Pancreas (tissue), 10 donors: ENCODE measurements around the gene ITPR3. TPM values are rescaled to one million over a fixed set of nuclear protein-coding genes. Genes with fewer than 3 reads are reported as not detected.

ENCODE experiments used
- ATAC-seq, 4 donors: fragments of 200-7000 bp; cut with Tn5 transposase; one replicate each; pipeline versions ENCODE4 v1.8.0 to v1.9.1; 2020; ENCODE audit warnings: mild to moderate bottlenecking in 4 of 4, moderate library complexity in 4 of 4
- DNase-seq, 6 donors: peaks; one replicate each; pipeline ENCODE4 v3.0.0-alpha.2; 2020
- FAIRE-seq: peaks from 2 replicates; lab custom pipeline; 2012; peaks lifted over from hg19 to GRCh38; lab: Jason Lieb, UNC
- H3K27ac ChIP-seq, 4 donors: fragments of 200-600 bp; sonication (generic); 1 replicate in 3 of 4; 2 replicates in 1 of 4; pipeline versions ENCODE4 v1.5.0 to v1.8.0; 2020
- H3K27me3 ChIP-seq, 4 donors: fragments of 200-600 bp; one replicate each; pipeline ENCODE4 v1.8.0; 2021
- H3K36me3 ChIP-seq, 3 donors: fragments of 200-600 bp; sonication (generic) in 1 of 3; one replicate each; pipeline versions ENCODE4 v1.5.0 to v1.8.0; 2020 to 2021
- H3K4me1 ChIP-seq, 3 donors: fragments of 200-600 bp; one replicate each; pipeline ENCODE4 v1.8.0; 2021
- H3K4me3 ChIP-seq, 4 donors: fragments of 200-600 bp; sonication (generic) in 2 of 4; one replicate each; pipeline versions ENCODE4 v1.5.0 to v1.8.0; 2020 to 2021
- H3K9me3 ChIP-seq, 4 donors: fragments of 200-600 bp; one replicate each; pipeline ENCODE4 v1.8.0; 2021
- CTCF ChIP-seq, 4 donors: fragments of 200-600 bp; sonication (generic) in 3 of 4; IDR thresholded peaks; one replicate each; pipeline versions ENCODE4 v1.5.0 to v1.8.0; 2021; ENCODE audit warnings: antibody characterized with exemption in 4 of 4
- WGBS, 2 donors: extraction: QIAGEN DNeasy Blood & Tissue Kit; methylation state at CpG; one replicate each; pipeline ENCODE4 v1.1.7; 2013; 5-methylcytosine and 5-hydroxymethylcytosine counted together
- intact Hi-C, 3 donors: fragments of 100-400 bp; cut with DNase I; formaldehyde crosslinking; loops; one replicate each; pipeline versions ENCODE4 v1.11.1 to v1.14.2; 2022
- polyA plus RNA-seq, 2 donors: library from polyadenylated mRNA; stranded (reverse); fragments of 200-250 nt; gene quantifications; one replicate each; pipeline ENCODE4 v1.2.3, GENCODE V29; 2013
- total RNA-seq, 6 donors: library from RNA; stranded (reverse); fragmentation: NEBNext Ultra II Directional in 4 of 6; extraction: Animal tissue kit (Norgen Biotek cat#: 25700) in 4 of 6; gene quantifications; one replicate each; pipeline versions ENCODE4 v1.2.1 to v1.2.4, GENCODE V29; 2021 to 2023
- donor health status: healthy with polysubstance abuse.
- donor health status: DM: no; HTN: no; CAD: no; lungs with moderate emphysema.
- donor health status: DM: no; HTN: no; CAD: no.
- donor health status: control.
- donor health status: control.
- donor health status: Bipolar disorder and iron deficiency.
- donor health status: DM: yes; HTN: yes; CAD: no.
- donor health status: DM: no; HTN: no; CAD: no.
- donor health status: DM: no; HTN: no; CAD: no.
- donor health status: DM: yes; HTN: yes; CAD: no.

ITPR3 gene
- total and polyA plus RNA-seq, 8 donors: 9.1 to 20.3 (median 12.9) TPM

- WGBS, 2 donors: 79 to 82% methylated on average over 19 of the region's 19 CpGs
- Histone ChIP-seq H3K9me3 (no peaks in the 10 kb centered on the region), H3K36me3 (peaks cover 0 to 35% (median 0%) of the 10 kb centered on the region in 3 donors), H3K27me3 (no peaks in the 10 kb centered on the region), H3K4me3 (no peak overlapping the region), H3K27ac (no peak overlapping the region), H3K4me1 (no peaks in the 10 kb centered on the region)
- ATAC-seq: peak in 2 of 4 donors; percentile 31 to 32
- TF ChIP-seq CTCF (IDR thresholded peaks at IDR 0.05): no peak
- intact Hi-C loops: no loop called here
- no peak for FAIRE-seq
- peak in 1 of 6 donors; percentile 62 for DNase-seq
Observed at GRCh38 chr6:33683576-33684427, 62.7 kb downstream of the ITPR3 start.

- Histone ChIP-seq H3K27ac (no peak overlapping the region), H3K9me3 (no peaks in the 10 kb centered on the region), H3K4me3 (no peak overlapping the region), H3K36me3 (peaks cover 0 to 34% (median 0%) of the 10 kb centered on the region in 3 donors), H3K27me3 (no peaks in the 10 kb centered on the region), H3K4me1 (no peaks in the 10 kb centered on the region)
- peak in 1 of 6 donors; percentile 70 for DNase-seq
- 92 to 96% methylated on average over 15 to 16 of the region's 16 CpGs for WGBS, 2 donors
- ATAC-seq: no peak
- no peak for TF ChIP-seq CTCF (IDR thresholded peaks at IDR 0.05)
- intact Hi-C loops: no loop called here
- no peak for FAIRE-seq
Observed at GRCh38 chr6:33684428-33684896, 63.3 kb downstream of the ITPR3 start.

GRCh38 chr6:33684983-33685382, 63.9 kb downstream of the ITPR3 start:
- peak in 1 of 6 donors; percentile 41 for DNase-seq
- H3K36me3 ChIP-seq: peaks cover 0 to 30% (median 0%) of the 10 kb centered on the region in 3 donors
- H3K4me1 ChIP-seq: no peaks in the 10 kb centered on the region
- no peaks in the 10 kb centered on the region for H3K27me3 ChIP-seq
- ATAC-seq: no peak
- 95 to 96% methylated on average over 7 of the region's 7 CpGs for WGBS, 2 donors
- intact Hi-C loops: no loop called here
- TF ChIP-seq CTCF (IDR thresholded peaks at IDR 0.05): no peak
- H3K9me3 ChIP-seq: no peaks in the 10 kb centered on the region
- no peak overlapping the region for H3K27ac ChIP-seq
- FAIRE-seq: no peak
- H3K4me3 ChIP-seq: no peak overlapping the region

- 90% methylated on average over 34 to 38 of the region's 38 CpGs for WGBS, 2 donors
- no peaks in the 10 kb centered on the region for H3K27me3 ChIP-seq
- H3K36me3 ChIP-seq: peaks cover 0 to 26% (median 0%) of the 10 kb centered on the region in 3 donors
- no peaks in the 10 kb centered on the region for H3K4me1 ChIP-seq
- FAIRE-seq: no peak
- H3K9me3 ChIP-seq: no peaks in the 10 kb centered on the region
- intact Hi-C loops: no loop called here
- peak in 1 of 6 donors; percentile 43 for DNase-seq
- no peak overlapping the region for H3K27ac ChIP-seq
- H3K4me3 ChIP-seq: no peak overlapping the region
- TF ChIP-seq CTCF (IDR thresholded peaks at IDR 0.05): no peak
- no peak for ATAC-seq
Observed at GRCh38 chr6:33685411-33686224, 64.5 kb downstream of the ITPR3 start.
